NT2/D1 (cell line): ENCODE results near the gene SUN1.
"Not testable (repeated sequence)": the region's sequence is repeated elsewhere in the genome, so short reads cannot be mapped to it uniquely, and the experiment has no call there.

Experiments used
- SUZ12 ChIP-seq: IDR thresholded peaks from 2 replicates; pipeline ENCODE4 v1.6.1; 2011; ENCODE audit not compliant: insufficient read length, insufficient read depth; ENCODE audit errors: extremely low read depth
- YY1 ChIP-seq: IDR thresholded peaks from 2 replicates; pipeline ENCODE4 v1.6.1; 2011; ENCODE audit not compliant: insufficient read length, insufficient read depth
- ZNF274 ChIP-seq: IDR thresholded peaks from 2 replicates; pipeline ENCODE4 v1.6.1; 2011; ENCODE audit warnings: mild to moderate bottlenecking, low read depth, low read length

DNA sequence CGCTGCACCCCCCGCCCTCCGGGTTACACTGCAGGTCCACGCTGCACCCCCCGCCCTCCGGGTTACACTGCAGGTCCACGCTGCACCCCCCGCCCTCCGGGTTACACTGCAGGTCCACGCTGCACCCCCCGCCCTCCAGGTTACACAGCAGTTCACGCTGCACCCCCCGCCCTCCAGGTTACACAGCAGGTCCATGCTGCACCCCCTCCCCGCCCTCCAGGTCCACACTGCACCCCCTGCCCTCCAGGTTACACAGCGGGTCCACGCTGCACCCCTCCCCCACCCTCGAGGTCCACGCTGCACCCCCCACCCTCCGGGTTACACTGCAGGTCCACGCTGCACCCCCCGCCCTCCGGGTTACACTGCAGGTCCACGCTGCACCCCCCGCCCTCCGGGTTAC, 91.8 kb downstream of the SUN1 start:
- not testable (repeated sequence) for TF ChIP-seq SUZ12, ZNF274, YY1
